A673 (cell line): ENCODE data around the gene SMARCAD1.

Experiments
- EZH2 ChIP-seq: fragments of 200-600 bp; sonication (generic); IDR thresholded peaks from 2 replicates; pipeline ENCODE4 v1.6.1; 2017; ENCODE audit warnings: borderline replicate concordance, low read depth, mild to moderate bottlenecking, mixed read lengths, antibody characterized with exemption, low read length; ENCODE audit not compliant: poor library complexity, severe bottlenecking
- TF ChIP-seq, protein P1 (sequence below): fragments of 300-800, 200-600 bp; sonication (generic); conservative IDR thresholded peaks from 2 replicates; pipeline ENCODE4 v1.5.1; 2017; ENCODE audit warnings: low read depth, mild to moderate bottlenecking, antibody characterized with exemption, low read length, moderate library complexity, mixed read lengths

DNA sequence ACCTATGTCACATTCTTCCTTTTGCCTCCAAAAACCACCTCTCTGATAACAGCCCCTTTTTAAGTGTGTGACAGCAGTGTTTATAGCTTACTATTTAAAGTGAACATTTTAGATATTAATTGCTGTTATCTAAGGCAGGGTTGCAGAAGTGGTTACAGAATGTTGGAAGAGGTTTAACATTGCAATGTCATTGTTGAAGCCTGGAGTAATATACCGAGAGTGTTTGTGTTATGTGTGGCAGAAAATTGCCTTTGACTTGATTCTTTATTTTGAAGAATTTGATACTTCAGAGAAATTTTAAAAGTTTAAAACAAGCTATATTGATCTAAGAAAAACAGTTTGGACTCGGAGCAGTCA, 37.1 kb downstream of the SMARCAD1 start:
- TF ChIP-seq, protein P1, sequence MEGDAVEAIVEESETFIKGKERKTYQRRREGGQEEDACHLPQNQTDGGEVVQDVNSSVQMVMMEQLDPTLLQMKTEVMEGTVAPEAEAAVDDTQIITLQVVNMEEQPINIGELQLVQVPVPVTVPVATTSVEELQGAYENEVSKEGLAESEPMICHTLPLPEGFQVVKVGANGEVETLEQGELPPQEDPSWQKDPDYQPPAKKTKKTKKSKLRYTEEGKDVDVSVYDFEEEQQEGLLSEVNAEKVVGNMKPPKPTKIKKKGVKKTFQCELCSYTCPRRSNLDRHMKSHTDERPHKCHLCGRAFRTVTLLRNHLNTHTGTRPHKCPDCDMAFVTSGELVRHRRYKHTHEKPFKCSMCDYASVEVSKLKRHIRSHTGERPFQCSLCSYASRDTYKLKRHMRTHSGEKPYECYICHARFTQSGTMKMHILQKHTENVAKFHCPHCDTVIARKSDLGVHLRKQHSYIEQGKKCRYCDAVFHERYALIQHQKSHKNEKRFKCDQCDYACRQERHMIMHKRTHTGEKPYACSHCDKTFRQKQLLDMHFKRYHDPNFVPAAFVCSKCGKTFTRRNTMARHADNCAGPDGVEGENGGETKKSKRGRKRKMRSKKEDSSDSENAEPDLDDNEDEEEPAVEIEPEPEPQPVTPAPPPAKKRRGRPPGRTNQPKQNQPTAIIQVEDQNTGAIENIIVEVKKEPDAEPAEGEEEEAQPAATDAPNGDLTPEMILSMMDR = no peak
- TF ChIP-seq EZH2 = no peak
